CD4-positive, alpha-beta T cell treated with Interferon gamma for 1 hour (primary cell): ENCODE data around the gene ZNF775.
"Not testable (repeated sequence)": the region's sequence is repeated elsewhere in the genome, so short reads cannot be mapped to it uniquely, and the experiment has no call there.

Experiments
- DNase-seq: peaks from one replicate; pipeline ENCODE4 v3.0.0-alpha.2; 2020

Gene ZNF775

GRCh38 chr7:150383710-150384397 lies 4.7 kb downstream of the ZNF775 start:
- no peak for DNase-seq

- no peak for DNase-seq
Observed at GRCh38 chr7:150384406-150385301, 5.5 kb downstream of the ZNF775 start.

GRCh38 chr7:150385302-150385723 lies 6.2 kb downstream of the ZNF775 start:
- DNase-seq = no peak

GRCh38 chr7:150385884-150386283 lies 6.8 kb downstream of the ZNF775 start:
- DNase-seq = not testable (repeated sequence)

GRCh38 chr7:150388306-150388705 lies 9.2 kb downstream of the ZNF775 start:
- DNase-seq = no peak

- no peak for DNase-seq
Observed at GRCh38 chr7:150388709-150389531, 9.8 kb downstream of the ZNF775 start.

- DNase-seq = no peak
Observed at GRCh38 chr7:150389532-150389816, 10.3 kb downstream of the ZNF775 start.

GRCh38 chr7:150390205-150390604 lies 11.1 kb downstream of the ZNF775 start:
- no peak for DNase-seq

- DNase-seq = no peak
Observed at GRCh38 chr7:150393325-150393724, 14.2 kb downstream of the ZNF775 start.

- DNase-seq = no peak
Observed at GRCh38 chr7:150396426-150396825, 17.3 kb downstream of the ZNF775 start.

GRCh38 chr7:150396851-150397260 lies 17.7 kb downstream of the ZNF775 start:
- DNase-seq = no peak

- no peak for DNase-seq
Observed at GRCh38 chr7:150397346-150398107, 18.4 kb downstream of the ZNF775 start.

- DNase-seq = no peak
Observed at GRCh38 chr7:150398108-150398964, 19.2 kb downstream of the ZNF775 start.

GRCh38 chr7:150398965-150399320 lies 19.8 kb downstream of the ZNF775 start:
- DNase-seq = no peak

GRCh38 chr7:150399421-150400007 lies 20.4 kb downstream of the ZNF775 start:
- no peak for DNase-seq

GRCh38 chr7:150400008-150400787 lies 21.1 kb downstream of the ZNF775 start:
- no peak for DNase-seq

- no peak for DNase-seq
Observed at GRCh38 chr7:150400788-150401423, 21.8 kb downstream of the ZNF775 start.

- DNase-seq = no peak
Observed at GRCh38 chr7:150401424-150401790, 22.3 kb downstream of the ZNF775 start.

GRCh38 chr7:150401861-150402631 lies 22.9 kb downstream of the ZNF775 start:
- no peak for DNase-seq
